GM11168 (cell line): ENCODE results near the gene ELMO1.

Source experiments
- in situ Hi-C: fragments of 300-500 bp; cut with MboI; formaldehyde crosslinking; loops from one replicate; pipeline ENCODE4 v1.12.0; 2022; ENCODE audit warnings: low sequenced_read_pairs; ENCODE audit not compliant: unreplicated experiment

ELMO1 gene

GRCh38 chr7:37211097-37211880 lies 237.4 kb downstream of the ELMO1 start:
- in situ Hi-C loops: loop anchor here (25.0 kb wide), 1 partner anchor 276 kb away; no protein-coding TSS in a partner anchor

DNA sequence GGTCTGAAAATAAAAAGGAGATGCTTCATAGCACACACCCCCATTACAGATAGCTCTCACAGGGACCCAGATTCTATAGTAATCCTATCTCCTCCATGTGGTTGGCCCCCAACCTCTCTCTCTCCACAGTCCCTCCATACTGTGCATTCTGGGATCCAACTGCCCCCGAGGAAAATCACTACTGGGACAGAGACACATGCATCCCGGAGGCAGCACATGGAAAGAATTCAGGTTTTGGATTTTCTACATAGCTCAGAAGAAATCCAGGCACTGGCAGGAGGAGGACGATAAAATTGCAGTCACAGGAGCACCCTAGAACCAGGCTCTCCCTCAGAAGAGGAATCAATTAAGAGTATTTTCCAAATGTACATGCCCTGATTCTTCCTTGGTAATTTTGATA lies 239.5 kb downstream of the ELMO1 start:
- in situ Hi-C loops: loop anchor here (10.0 to 25.0 kb wide), 2 partner anchors 136 to 278 kb away; no protein-coding TSS in a partner anchor

DNA sequence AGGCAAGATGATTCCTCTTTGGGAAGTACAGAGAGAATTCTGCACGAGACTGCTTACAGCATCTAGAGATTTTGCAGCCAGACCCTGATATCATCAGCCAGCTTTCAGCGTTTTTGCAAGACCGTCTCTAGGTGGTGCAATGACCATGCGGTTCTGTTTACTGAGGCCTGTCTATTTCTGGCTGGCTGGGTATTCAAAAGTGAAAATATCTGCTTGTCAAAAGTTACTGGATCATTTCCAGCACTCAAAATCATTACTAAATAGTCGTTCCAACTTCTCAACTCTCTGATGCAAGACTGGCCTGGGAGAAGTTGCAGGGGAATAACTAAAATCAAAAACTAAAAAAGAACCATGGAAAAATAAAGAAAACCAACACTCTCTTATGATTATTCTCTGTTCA lies 240.1 kb downstream of the ELMO1 start:
- in situ Hi-C loops: loop anchor here (10.0 to 25.0 kb wide), 2 partner anchors 136 to 279 kb away; no protein-coding TSS in a partner anchor

DNA sequence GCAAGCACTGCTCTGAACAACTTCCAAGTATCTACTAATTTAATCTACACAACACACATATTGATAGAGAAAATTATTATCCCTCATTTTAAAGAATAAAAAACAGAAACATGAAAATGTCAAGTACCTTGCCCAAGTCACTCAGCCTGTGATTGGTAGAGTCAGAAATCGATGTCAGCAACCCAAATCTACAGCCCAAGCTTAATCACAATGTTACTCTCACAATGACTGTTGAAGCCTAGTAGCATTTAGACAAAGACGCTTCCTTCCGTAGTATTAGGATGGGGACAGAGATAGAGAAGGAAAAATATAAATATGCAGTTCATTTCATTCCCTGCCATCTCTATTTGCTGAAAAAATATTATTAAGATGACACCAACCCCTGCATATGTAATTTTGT lies 242.5 kb downstream of the ELMO1 start:
- in situ Hi-C loops: loop anchor here (10.0 to 25.0 kb wide), 2 partner anchors 139 to 281 kb away; no protein-coding TSS in a partner anchor

DNA sequence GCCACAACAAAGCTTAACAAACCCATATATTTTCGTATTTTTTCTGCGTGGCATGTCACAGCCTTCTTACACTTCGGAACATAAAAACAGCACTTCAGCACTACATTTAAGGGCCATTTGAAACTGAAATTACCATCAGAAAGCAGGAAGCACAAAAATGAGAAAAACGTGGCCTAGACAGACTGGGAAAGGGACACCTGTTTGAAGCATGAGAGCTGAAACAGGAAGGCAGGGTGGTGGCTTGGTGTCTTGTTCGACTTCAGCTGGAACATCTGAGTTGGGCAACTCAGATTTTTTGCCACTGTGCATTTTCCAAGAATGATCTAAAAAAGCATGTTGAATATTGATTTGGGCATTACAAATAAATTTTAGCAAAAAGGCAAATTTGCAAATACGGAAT lies 243.2 kb downstream of the ELMO1 start:
- in situ Hi-C loops: loop anchor here (10.0 to 25.0 kb wide), 2 partner anchors 139 to 282 kb away; no protein-coding TSS in a partner anchor

- in situ Hi-C loops: loop anchor here (10.0 to 25.0 kb wide), 2 partner anchors 143 to 285 kb away; no protein-coding TSS in a partner anchor
Measured at GRCh38 chr7:37201876-37202198, 246.8 kb downstream of the ELMO1 start.

GRCh38 chr7:37201003-37201875 lies 247.4 kb downstream of the ELMO1 start:
- in situ Hi-C loops: loop anchor here (10.0 to 25.0 kb wide), 2 partner anchors 144 to 286 kb away; no protein-coding TSS in a partner anchor

DNA sequence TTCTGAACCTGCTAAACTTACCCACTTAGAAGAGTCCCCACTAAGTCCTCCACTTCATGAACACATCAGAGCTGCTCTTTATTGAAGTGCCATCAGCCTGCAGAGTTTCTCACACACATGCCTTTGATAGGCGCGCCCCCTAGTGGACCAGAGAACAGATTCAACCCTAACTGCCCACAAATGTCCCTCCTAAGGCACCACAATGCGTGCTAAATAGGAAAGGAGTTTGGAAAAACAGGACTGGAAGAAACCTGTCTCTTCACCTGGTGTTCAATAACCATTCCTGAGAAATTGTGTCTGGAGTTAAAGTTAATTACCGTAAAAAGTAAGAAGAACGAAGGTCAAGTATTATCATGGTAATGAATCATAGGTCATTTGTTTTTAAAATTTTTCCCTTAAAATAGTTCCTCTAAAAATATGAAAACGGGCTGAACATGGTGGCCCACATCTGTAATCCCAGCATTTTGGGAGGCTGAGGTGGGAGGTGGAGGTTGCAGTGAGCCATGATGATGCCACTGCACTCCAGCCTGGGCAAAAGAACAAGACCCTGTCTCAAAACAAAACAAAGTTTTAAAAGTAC lies 249.7 kb downstream of the ELMO1 start:
- in situ Hi-C loops: loop anchor here (25.0 kb wide), 1 partner anchor 212 kb away; no protein-coding TSS in a partner anchor

DNA sequence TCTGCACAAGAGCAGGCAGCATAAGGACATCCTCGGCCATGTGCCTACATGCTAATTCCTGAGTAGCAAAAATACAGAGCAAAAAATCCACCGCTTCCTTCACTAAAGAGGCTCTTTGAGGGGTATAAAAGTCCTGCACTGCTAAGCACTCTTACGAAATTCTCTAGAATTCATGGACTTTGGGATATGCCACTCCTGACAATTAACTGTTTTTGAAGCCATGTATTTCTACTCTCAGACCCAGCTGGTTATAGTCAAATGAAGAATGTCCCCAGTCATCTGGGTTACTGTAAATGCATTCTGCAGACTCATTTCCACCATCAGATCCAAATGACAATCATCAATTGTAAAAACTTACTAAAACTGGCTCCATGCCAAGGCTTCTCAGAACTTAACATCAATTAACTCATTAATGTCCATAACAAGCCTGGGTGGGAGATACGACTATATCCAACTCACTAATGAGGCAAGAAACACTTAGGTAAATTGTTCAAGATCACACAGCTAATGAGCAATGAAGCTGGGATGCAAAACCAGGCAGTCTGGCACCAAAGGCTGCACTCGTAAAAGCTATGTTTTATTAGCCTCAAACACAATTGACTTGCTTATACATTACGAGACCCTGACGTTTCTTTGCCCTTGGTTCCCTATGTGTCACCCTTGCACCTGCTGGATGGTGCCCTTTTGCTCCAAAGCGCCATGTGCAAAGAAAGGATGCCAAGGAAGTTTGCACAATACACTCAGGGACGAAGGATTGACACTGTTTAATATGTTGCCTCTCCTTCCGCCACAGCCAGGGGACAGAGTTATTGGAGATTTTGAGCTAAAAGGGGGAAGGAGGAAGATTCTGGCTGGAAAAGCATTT lies 250.4 kb downstream of the ELMO1 start:
- in situ Hi-C loops: loop anchor here (25.0 kb wide), 1 partner anchor 211 kb away; no protein-coding TSS in a partner anchor

GRCh38 chr7:37197108-37197507 lies 251.6 kb downstream of the ELMO1 start:
- in situ Hi-C loops: loop anchor here (25.0 kb wide), 1 partner anchor 210 kb away; no protein-coding TSS in a partner anchor

- in situ Hi-C loops: loop anchor here (25.0 kb wide), 1 partner anchor 209 kb away; no protein-coding TSS in a partner anchor
Measured at GRCh38 chr7:37196676-37197075, 252.0 kb downstream of the ELMO1 start.

DNA sequence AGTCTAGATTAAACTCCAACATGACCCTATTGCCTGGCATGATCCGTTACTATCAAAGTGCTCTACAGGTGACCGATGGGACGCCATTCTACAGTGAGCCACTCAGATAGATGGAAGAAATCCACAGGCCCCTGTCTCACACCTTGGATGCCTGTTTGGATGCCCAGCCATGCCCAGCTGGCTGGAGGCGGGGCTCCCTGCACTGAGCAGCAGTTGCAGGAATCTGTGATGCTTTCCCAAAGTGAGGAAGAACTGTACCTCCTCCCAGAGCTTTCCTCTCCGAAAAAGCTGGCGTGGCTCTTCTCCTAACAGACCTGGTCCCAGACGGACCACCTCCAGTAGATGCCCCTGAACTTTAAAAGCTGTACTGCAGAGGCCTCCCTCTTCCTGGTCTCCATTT lies 253.3 kb downstream of the ELMO1 start:
- in situ Hi-C loops: loop anchor here (25.0 kb wide), 1 partner anchor 208 kb away; no protein-coding TSS in a partner anchor

GRCh38 chr7:37194943-37195342 lies 253.7 kb downstream of the ELMO1 start:
- in situ Hi-C loops: loop anchor here (25.0 kb wide), 1 partner anchor 208 kb away; no protein-coding TSS in a partner anchor

DNA sequence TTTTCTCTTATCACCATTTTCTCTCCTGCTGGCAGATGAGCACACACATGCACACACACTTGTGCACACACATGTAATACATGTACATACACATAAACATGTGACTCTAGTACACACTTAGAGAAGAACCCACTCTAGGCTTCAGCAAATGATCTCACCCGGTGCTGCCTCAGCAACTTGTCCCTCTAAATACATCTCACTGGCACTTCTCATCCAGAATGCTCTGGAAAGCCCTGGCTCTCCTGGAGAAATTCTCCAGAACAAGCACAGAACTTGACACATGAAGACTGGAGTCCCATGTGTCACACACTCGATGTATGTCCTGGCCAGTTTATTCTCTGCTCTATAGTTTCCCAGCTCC lies 254.9 kb downstream of the ELMO1 start:
- in situ Hi-C loops: loop anchor here (25.0 kb wide), 1 partner anchor 206 kb away; no protein-coding TSS in a partner anchor

DNA sequence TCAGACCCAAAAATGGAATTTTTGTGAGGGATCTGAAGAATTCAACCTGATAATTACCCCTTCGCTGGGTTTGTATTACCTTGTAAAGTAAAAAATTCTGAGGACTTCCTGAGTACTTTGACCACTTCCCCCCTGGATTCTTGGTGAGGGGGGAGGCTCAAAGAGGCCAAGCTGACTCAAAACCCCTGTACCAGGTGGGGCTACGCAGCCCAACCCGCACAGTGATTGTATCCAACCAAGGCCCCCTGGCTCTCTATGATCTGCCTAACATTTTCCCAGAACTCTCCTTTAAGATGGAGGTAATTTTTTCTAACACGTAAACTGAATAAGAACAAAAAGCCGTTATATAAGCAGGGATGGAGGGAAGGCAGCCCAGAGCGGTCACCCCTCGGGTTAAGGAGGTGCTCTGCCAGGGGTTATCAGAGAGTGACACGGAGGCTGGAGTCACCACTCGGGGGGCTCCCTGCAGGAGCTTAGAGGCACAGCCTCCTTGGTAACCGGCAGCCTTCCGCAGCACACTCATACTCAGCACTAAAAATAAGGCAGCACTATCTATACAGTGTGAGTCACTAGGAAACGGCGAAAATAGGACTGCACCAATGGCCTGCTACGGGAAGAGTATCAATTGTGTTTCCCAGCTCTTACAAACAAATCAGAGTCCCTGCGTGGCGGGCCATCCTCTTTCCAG lies 255.4 kb downstream of the ELMO1 start:
- in situ Hi-C loops: loop anchor here (25.0 kb wide), 1 partner anchor 206 kb away; no protein-coding TSS in a partner anchor

- in situ Hi-C loops: loop anchor here (25.0 kb wide), 1 partner anchor 204 kb away; no protein-coding TSS in a partner anchor
Measured at GRCh38 chr7:37191797-37192196, 256.9 kb downstream of the ELMO1 start.

- in situ Hi-C loops: loop anchor here (25.0 kb wide), 1 partner anchor 200 kb away; no protein-coding TSS in a partner anchor
Measured at GRCh38 chr7:37187179-37187578, 261.5 kb downstream of the ELMO1 start.

- in situ Hi-C loops: loop anchor here (25.0 kb wide), 1 partner anchor 199 kb away; no protein-coding TSS in a partner anchor
Measured at GRCh38 chr7:37186753-37187152, 261.9 kb downstream of the ELMO1 start.
